ENCODE measurements around the gene EIF2S1.

EIF2S1 gene

GRCh38 chr14:67389811-67390534 lies 29.8 kb downstream of the EIF2S1 start:
- DNase-seq (ENCODE audit: low read depth): no peak
- TF ChIP-seq, protein P1, sequence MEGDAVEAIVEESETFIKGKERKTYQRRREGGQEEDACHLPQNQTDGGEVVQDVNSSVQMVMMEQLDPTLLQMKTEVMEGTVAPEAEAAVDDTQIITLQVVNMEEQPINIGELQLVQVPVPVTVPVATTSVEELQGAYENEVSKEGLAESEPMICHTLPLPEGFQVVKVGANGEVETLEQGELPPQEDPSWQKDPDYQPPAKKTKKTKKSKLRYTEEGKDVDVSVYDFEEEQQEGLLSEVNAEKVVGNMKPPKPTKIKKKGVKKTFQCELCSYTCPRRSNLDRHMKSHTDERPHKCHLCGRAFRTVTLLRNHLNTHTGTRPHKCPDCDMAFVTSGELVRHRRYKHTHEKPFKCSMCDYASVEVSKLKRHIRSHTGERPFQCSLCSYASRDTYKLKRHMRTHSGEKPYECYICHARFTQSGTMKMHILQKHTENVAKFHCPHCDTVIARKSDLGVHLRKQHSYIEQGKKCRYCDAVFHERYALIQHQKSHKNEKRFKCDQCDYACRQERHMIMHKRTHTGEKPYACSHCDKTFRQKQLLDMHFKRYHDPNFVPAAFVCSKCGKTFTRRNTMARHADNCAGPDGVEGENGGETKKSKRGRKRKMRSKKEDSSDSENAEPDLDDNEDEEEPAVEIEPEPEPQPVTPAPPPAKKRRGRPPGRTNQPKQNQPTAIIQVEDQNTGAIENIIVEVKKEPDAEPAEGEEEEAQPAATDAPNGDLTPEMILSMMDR (IDR thresholded peaks at IDR 0.05; ENCODE audit: control insufficient read depth, extremely low read depth, insufficient read depth): no peak
- H3K4me3 ChIP-seq (ENCODE audit: low read depth, low read length): no peak overlapping the region

DNA sequence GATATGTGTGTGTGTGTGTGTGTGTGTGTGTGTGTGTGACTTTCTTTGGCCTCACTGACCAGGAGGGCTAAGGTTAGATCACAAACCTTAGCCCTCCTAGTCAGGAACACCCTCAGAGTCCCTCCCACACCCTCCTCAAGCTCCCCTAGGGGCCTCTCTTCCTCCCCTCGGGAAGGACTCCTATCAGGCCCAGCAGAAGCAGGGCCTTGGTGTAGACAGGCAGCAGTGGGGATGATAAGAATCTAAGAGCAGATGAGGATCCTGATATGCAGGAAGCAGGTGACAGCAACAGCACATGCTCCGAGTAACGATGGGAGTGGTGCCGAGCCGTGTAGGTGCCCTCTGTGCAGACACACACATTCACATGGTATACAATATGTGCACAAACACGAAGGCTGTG lies 31.1 kb downstream of the EIF2S1 start:
- TF ChIP-seq, protein P1 (IDR thresholded peaks at IDR 0.05; ENCODE audit: control insufficient read depth, extremely low read depth, insufficient read depth): no peak
- H3K4me3 ChIP-seq (ENCODE audit: low read depth, low read length): no peak overlapping the region
- no peak for DNase-seq (ENCODE audit: low read depth)

- DNase-seq (ENCODE audit: low read depth): peak; percentile 21
- H3K4me3 ChIP-seq (ENCODE audit: low read depth, low read length): no peak overlapping the region
- TF ChIP-seq, protein P1 (IDR thresholded peaks at IDR 0.05; ENCODE audit: control insufficient read depth, extremely low read depth, insufficient read depth): no peak
Measured at GRCh38 chr14:67392123-67392522, 32.0 kb downstream of the EIF2S1 start.

DNA sequence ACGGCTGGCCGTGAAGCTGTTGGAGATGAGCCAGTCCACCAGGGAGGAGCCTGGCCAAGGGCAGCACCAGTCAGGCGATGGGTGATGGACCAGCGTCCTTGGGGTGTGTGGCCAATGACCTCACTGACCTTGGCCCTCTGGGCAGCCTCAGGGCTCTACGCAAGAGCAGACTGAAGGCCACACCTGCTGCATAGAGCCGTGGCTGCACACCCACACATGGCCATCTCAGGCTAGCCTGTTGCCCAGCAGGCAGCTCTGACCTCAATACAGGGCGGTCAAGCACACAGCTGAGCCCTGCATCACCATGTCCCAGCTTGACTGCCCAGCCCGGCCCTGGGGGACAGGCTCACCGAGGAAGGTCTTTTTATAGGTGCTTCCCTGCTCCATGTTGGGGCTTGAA lies 32.7 kb downstream of the EIF2S1 start:
- DNase-seq (ENCODE audit: low read depth): no peak
- TF ChIP-seq, protein P1 (IDR thresholded peaks at IDR 0.05; ENCODE audit: control insufficient read depth, extremely low read depth, insufficient read depth): no peak
- H3K4me3 ChIP-seq (ENCODE audit: low read depth, low read length): no peak overlapping the region

GRCh38 chr14:67393689-67394088 lies 33.6 kb downstream of the EIF2S1 start:
- no peak overlapping the region for H3K4me3 ChIP-seq (ENCODE audit: low read depth, low read length)
- TF ChIP-seq, protein P1 (IDR thresholded peaks at IDR 0.05; ENCODE audit: control insufficient read depth, extremely low read depth, insufficient read depth): no peak
- DNase-seq (ENCODE audit: low read depth): peak; percentile 54

DNA sequence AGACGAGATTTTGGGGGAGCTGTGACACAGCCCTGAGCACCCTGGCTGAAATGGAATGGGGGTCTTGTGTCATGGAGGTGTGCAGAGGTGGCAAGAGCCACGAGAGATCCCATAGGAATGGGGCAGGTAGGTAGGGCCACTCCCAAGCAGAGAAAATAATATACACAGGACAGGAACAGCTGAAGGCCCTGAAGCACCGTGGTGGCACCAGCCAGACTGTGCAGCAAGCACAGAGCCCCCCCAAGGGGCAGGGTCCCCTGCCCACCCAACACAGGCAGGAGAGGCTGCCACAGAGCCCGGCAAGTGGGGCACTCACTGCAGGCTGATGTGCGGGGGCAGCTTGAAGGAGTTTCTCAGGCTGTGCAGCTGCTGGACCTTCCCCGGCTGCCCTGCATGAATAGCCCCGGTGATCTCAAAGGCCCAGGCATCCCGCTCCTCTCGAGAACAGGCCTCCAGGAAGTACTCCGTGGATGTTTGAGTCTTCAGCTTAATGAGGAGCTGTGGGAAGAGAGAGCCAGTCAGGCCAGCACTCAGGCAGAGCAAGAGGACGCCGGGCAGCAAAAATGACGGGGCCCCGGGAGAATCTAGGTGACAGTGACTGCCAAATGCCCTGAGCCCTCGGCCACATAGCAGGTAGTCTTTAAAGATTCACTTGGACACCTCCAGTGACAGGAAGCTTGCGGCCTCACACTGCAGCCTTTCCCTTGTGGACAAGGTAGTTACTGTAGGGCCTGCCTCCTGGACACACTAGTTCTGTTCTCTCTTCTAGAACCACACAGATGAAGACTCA lies 35.2 kb downstream of the EIF2S1 start:
- H3K4me3 ChIP-seq (ENCODE audit: low read depth, low read length): no peak overlapping the region
- TF ChIP-seq, protein P1 (IDR thresholded peaks at IDR 0.05; ENCODE audit: control insufficient read depth, extremely low read depth, insufficient read depth): no peak
- no peak for DNase-seq (ENCODE audit: low read depth)
